GM19397 (cell line): Measurements from ENCODE around the gene OPRL1.

Source experiments
- ATAC-seq: cut with Tn5 transposase; IDR thresholded peaks from one replicate; pipeline ENCODE4 v1.9.1; 2021; ENCODE audit warnings: mild to moderate bottlenecking, moderate library complexity; ENCODE audit not compliant: unreplicated experiment

Gene OPRL1

GRCh38 chr20:64139199-64140060, 59.5 kb downstream of the OPRL1 start:
- ATAC-seq: no peak

- ATAC-seq: no peak
Observed at GRCh38 chr20:64140061-64140931, 60.4 kb downstream of the OPRL1 start.

GRCh38 chr20:64140956-64141355, 61.1 kb downstream of the OPRL1 start:
- ATAC-seq: no peak

- no peak for ATAC-seq
Observed at GRCh38 chr20:64142590-64142989, 62.7 kb downstream of the OPRL1 start.

GRCh38 chr20:64143018-64143801, 63.3 kb downstream of the OPRL1 start:
- no peak for ATAC-seq

- no peak for ATAC-seq
Observed at GRCh38 chr20:64144144-64144912, 64.4 kb downstream of the OPRL1 start.

GRCh38 chr20:64145458-64146300, 65.8 kb downstream of the OPRL1 start:
- no peak for ATAC-seq

- no peak for ATAC-seq
Observed at GRCh38 chr20:64146301-64146935, 66.5 kb downstream of the OPRL1 start.

GRCh38 chr20:64146936-64147477, 67.1 kb downstream of the OPRL1 start:
- no peak for ATAC-seq

- ATAC-seq: no peak
Observed at GRCh38 chr20:64148581-64148980, 68.7 kb downstream of the OPRL1 start.

GRCh38 chr20:64149141-64149540, 69.3 kb downstream of the OPRL1 start:
- ATAC-seq: no peak

GRCh38 chr20:64149809-64150560, 70.1 kb downstream of the OPRL1 start:
- ATAC-seq: no peak
